IMR-90 (cell line): ENCODE data around the gene HOXD12. TPM values are rescaled to one million over a fixed set of nuclear protein-coding genes. Genes with fewer than 3 reads are reported as not detected.

Experiments used
- ATAC-seq: fragments of 200-7000 bp; cut with Tn5 transposase; 2 replicates; pipeline ENCODE4 v1.9.1; 2020; ENCODE audit warnings: low read depth, mild to moderate bottlenecking, moderate library complexity
- BruUV-seq: library from RNA; stranded (reverse); fragments of 400-500 nt; replicated peaks from 2 replicates; lab custom pipeline; 2021; lab: Mats Ljungman, UMichigan
- CTCF ChIA-PET: fragments of 300-600 bp; formaldehyde crosslinking; extraction: SDS; loops from one replicate; lab custom pipeline; 2021; ENCODE audit warnings: antibody characterized with exemption; lab: Yijun Ruan, JAX
- POLR2A ChIA-PET: fragments of 300-600 bp; sonication (Branson Sonifier 250); formaldehyde crosslinking; loops from one replicate; lab custom pipeline; 2022; ENCODE audit warnings: antibody characterized with exemption; ENCODE audit not compliant: unreplicated experiment; lab: Charles Lee
- DNase-seq: peaks from one replicate; pipeline ENCODE4 v3.0.0; 2013
- H2AFZ ChIP-seq: replicated peaks from 2 replicates; pipeline ENCODE3; 2013; ENCODE audit warnings: low read length, mild to moderate bottlenecking; ENCODE audit not compliant: poor library complexity
- H2AK5ac ChIP-seq: 2 replicates; pipeline ENCODE4 v1.6.1; 2013; ENCODE audit warnings: low read depth, low read length, inconsistent platforms
- H2AK9ac ChIP-seq: replicated peaks from 2 replicates; pipeline ENCODE3; 2013; ENCODE audit warnings: mild to moderate bottlenecking, low read depth, low read length, moderate library complexity; ENCODE audit not compliant: poor library complexity
- H2BK120ac ChIP-seq: 2 replicates; pipeline ENCODE4 v1.6.1; 2013; ENCODE audit warnings: low read depth, low read length, inconsistent platforms
- H2BK15ac ChIP-seq: 3 replicates; pipeline ENCODE4 v1.6.1; 2013; ENCODE audit warnings: low read depth, low read length, inconsistent platforms
- H2BK20ac ChIP-seq: 2 replicates; pipeline ENCODE4 v1.6.1; 2013; ENCODE audit warnings: low read depth, mild to moderate bottlenecking, inconsistent platforms, low read length, moderate library complexity
- H2BK5ac ChIP-seq: 2 replicates; pipeline ENCODE4 v1.6.1; 2013; ENCODE audit warnings: mild to moderate bottlenecking, low read depth, low read length, inconsistent platforms; ENCODE audit not compliant: poor library complexity, severe bottlenecking
- H3K14ac ChIP-seq: replicated peaks from 2 replicates; pipeline ENCODE4 v1.6.1; 2013; ENCODE audit warnings: low read depth, low read length, inconsistent platforms
- H3K18ac ChIP-seq: 2 replicates; pipeline ENCODE4 v1.6.1; 2013; ENCODE audit warnings: low read depth, low read length, control low read depth
- H3K23ac ChIP-seq: 2 replicates; pipeline ENCODE4 v1.6.1; 2013; ENCODE audit warnings: low read depth, low read length, inconsistent platforms
- H3K27ac ChIP-seq: 2 replicates; pipeline ENCODE4 v1.5.1; 2013; ENCODE audit warnings: mild to moderate bottlenecking, control low read depth, low read length; ENCODE audit not compliant: insufficient read depth
- H3K27me3 ChIP-seq: 2 replicates; pipeline ENCODE4 v1.6.1; 2013; ENCODE audit warnings: low read length; ENCODE audit not compliant: control insufficient read depth, insufficient read depth
- H3K36me3 ChIP-seq: 2 replicates; pipeline ENCODE4 v1.6.1; 2013; ENCODE audit warnings: low read length, mixed read lengths; ENCODE audit not compliant: control insufficient read depth, insufficient read depth
- H3K4ac ChIP-seq: 2 replicates; pipeline ENCODE4 v1.6.1; 2013; ENCODE audit warnings: low read depth, low read length, inconsistent platforms
- H3K4me1 ChIP-seq: 2 replicates; pipeline ENCODE4 v1.6.1; 2013; ENCODE audit warnings: low read length, mixed read lengths; ENCODE audit not compliant: control insufficient read depth, insufficient read depth
- H3K4me2 ChIP-seq: 2 replicates; pipeline ENCODE4 v1.6.1; 2013; ENCODE audit warnings: low read depth, mild to moderate bottlenecking, control low read depth, low read length, moderate library complexity
- H3K4me3 ChIP-seq: 2 replicates; pipeline ENCODE4 v1.5.1; 2013; ENCODE audit warnings: low read depth, mild to moderate bottlenecking, control low read depth, low read length, moderate library complexity; ENCODE audit not compliant: insufficient read depth
- H3K56ac ChIP-seq: 2 replicates; pipeline ENCODE4 v1.6.1; 2013; ENCODE audit warnings: low read length, inconsistent platforms; ENCODE audit not compliant: insufficient read depth; ENCODE audit errors: extremely low read depth
- H3K79me1 ChIP-seq, 2 experiments: 2 replicates each; pipeline ENCODE4 v1.6.1; 2013; ENCODE audit warnings: low read length in 2 of 2, inconsistent platforms in 1 of 2, low read depth in 1 of 2
- H3K9ac ChIP-seq: 2 replicates; pipeline ENCODE4 v1.6.1; 2013; ENCODE audit warnings: low read depth, low read length, control low read depth
- H3K9me1 ChIP-seq: 2 replicates; pipeline ENCODE4 v1.6.1; 2013; ENCODE audit warnings: low read length, inconsistent platforms; ENCODE audit not compliant: insufficient read depth
- H3K9me3 ChIP-seq: 2 replicates; pipeline ENCODE4 v1.6.1; 2013; ENCODE audit warnings: low read length; ENCODE audit not compliant: control insufficient read depth, insufficient read depth
- H4K20me1 ChIP-seq: 2 replicates; pipeline ENCODE4 v1.6.1; 2013; ENCODE audit warnings: low read length, inconsistent platforms; ENCODE audit not compliant: insufficient read depth
- H4K5ac ChIP-seq: 2 replicates; pipeline ENCODE4 v1.6.1; 2013; ENCODE audit warnings: mild to moderate bottlenecking, low read depth, low read length, control low read depth
- H4K8ac ChIP-seq, 2 experiments: 2 replicates each; pipeline ENCODE4 v1.6.1; 2013; ENCODE audit warnings: low read depth in 2 of 2, low read length in 2 of 2, control low read depth in 1 of 2, inconsistent platforms in 1 of 2
- H4K91ac ChIP-seq: 2 replicates; pipeline ENCODE4 v1.6.1; 2013; ENCODE audit warnings: low read depth, low read length, inconsistent platforms; ENCODE audit not compliant: insufficient read depth
- CEBPB ChIP-seq: IDR thresholded peaks from 2 replicates; pipeline ENCODE4 v1.6.1; 2012; ENCODE audit warnings: low read depth, low read length, improper control_type of control experiment
- CTCF ChIP-seq: conservative IDR thresholded peaks from 2 replicates; pipeline ENCODE4 v1.5.1; 2012; ENCODE audit warnings: mild to moderate bottlenecking, low read depth, low read length, improper control_type of control experiment
- FOS ChIP-seq: fragments of 150-350 bp; IDR thresholded peaks from 2 replicates; pipeline ENCODE4 v1.6.1; 2016; ENCODE audit warnings: low read depth, low read length
- MAFK ChIP-seq: IDR thresholded peaks from 2 replicates; pipeline ENCODE4 v1.6.1; 2012; ENCODE audit warnings: low read depth, low read length, improper control_type of control experiment
- SMC3 ChIP-seq: fragments of 150-350 bp; IDR thresholded peaks from 2 replicates; pipeline ENCODE4 v1.6.1; 2016; ENCODE audit warnings: low read depth, mild to moderate bottlenecking, antibody characterized with exemption, low read length, moderate library complexity
- USF2 ChIP-seq: fragments of 150-350 bp; IDR thresholded peaks from 2 replicates; pipeline ENCODE4 v1.6.1; 2017; ENCODE audit warnings: mild to moderate bottlenecking, antibody characterized with exemption, low read length, low read depth
- WGBS, 2 experiments: methylation state at CpG; one replicate each; pipeline versions ENCODE4 v1.1.5 to v1.1.7; 2013; ENCODE audit warnings: missing lambda C conversion rate in 2 of 2; ENCODE audit not compliant: insufficient read length in 1 of 2; ENCODE audit errors: extremely low coverage in 2 of 2; 5-methylcytosine and 5-hydroxymethylcytosine counted together
- dilution Hi-C: fragments of 300-500 bp; cut with HindIII; formaldehyde crosslinking; loops from one replicate; pipeline ENCODE4 v1.14.3; 2018; ENCODE audit warnings: low sequenced_read_pairs; ENCODE audit not compliant: unreplicated experiment
- in situ Hi-C: fragments of 300-500 bp; cut with MboI; formaldehyde crosslinking; loops from 3 replicates; pipeline ENCODE4 v1.14.3; 2019; ENCODE audit warnings: low sequenced_read_pairs, inconsistent platforms, mixed read lengths
- intact Hi-C: fragments of 100-400 bp; cut with micrococcal nuclease; formaldehyde crosslinking; loops from 2 replicates; pipeline ENCODE4 v1.10.0; 2022
- polyA plus RNA-seq, 3 experiments: library from polyadenylated mRNA; depleted of rRNA; stranded (reverse); fragments of >200 nt; gene quantifications; 2 replicates each; pipeline ENCODE4 v1.2.3, GENCODE V29; 2012; ENCODE audit warnings: low replicate concordance in 1 of 3
- total RNA-seq: library from RNA; depleted of rRNA; stranded (reverse); fragments of >200 nt; gene quantifications from 2 replicates; pipeline ENCODE4 v1.2.3, GENCODE V29; 2012

The HOXD12 gene
- total and polyA plus RNA-seq, 2 of the 4 experiments (the other 2 are of a cell fraction), result not detected

- no peak overlapping the region for H2BK15ac ChIP-seq
- H3K18ac ChIP-seq, result no peak overlapping the region
- no peak overlapping the region for H3K27ac ChIP-seq
- no peak overlapping the region for H2BK5ac ChIP-seq
- H4K91ac ChIP-seq, result no peak overlapping the region
- no peaks in the 10 kb centered on the region for H3K36me3 ChIP-seq
- peaks cover 90% of the 10 kb centered on the region for H3K27me3 ChIP-seq
- 1% methylated on average over 30 of the region's 71 CpGs; no CpG with 5 or more reads in 1 of the 2 experiments for WGBS, 2 experiments
- no peaks in the 10 kb centered on the region for H3K79me1 ChIP-seq
- TF ChIP-seq CTCF, result no peak
- TF ChIP-seq USF2, result peak; percentile 57; the same call in 1 of the 2 replicates
- no peak for TF ChIP-seq FOS
- no peak for TF ChIP-seq MAFK
- TF ChIP-seq CEBPB, result no peak
- TF ChIP-seq SMC3, result no peak
- no peak overlapping the region for H3K9ac ChIP-seq
- no peaks in the 10 kb centered on the region for H4K20me1 ChIP-seq
- no peak overlapping the region for H2AK9ac ChIP-seq
- no peak overlapping the region for H3K4ac ChIP-seq
- intact Hi-C loops (no loop called here), dilution Hi-C loops (no loop called here), in situ Hi-C loops (no loop called here)
- H3K14ac ChIP-seq, result no peak overlapping the region
- H3K9me1 ChIP-seq, result no peaks in the 10 kb centered on the region
- ATAC-seq (peak; percentile 27; the same call in 1 of the 2 replicates), DNase-seq (no peak)
- no peak overlapping the region for H4K5ac ChIP-seq
- no peaks in the 10 kb centered on the region for H3K4me1 ChIP-seq
- no peak overlapping the region for H2AK5ac ChIP-seq
- CTCF ChIA-PET, result no interaction called here
- no peak overlapping the region for H3K56ac ChIP-seq
- peaks cover 3% of the 10 kb centered on the region for H3K9me3 ChIP-seq
- peak overlapping the region; percentile 39 for H2AFZ ChIP-seq
- peak overlapping the region; percentile 13; the same call in 1 of the 2 replicates for H3K4me3 ChIP-seq
- H2BK20ac ChIP-seq, result no peak overlapping the region
- POLR2A ChIA-PET, result no interaction called here
- H3K23ac ChIP-seq, result no peak overlapping the region
- H2BK120ac ChIP-seq, result no peak overlapping the region
- H4K8ac ChIP-seq, result no peak overlapping the region
- H3K4me2 ChIP-seq, result no peak overlapping the region
- BruUV-seq, result no TSS peak
These were observed 37.0 kb downstream of the HOXD12 start for GRCh38 chr2:176136374-176137251.
